GDM1 (cell line): ENCODE measurements around the gene PSENEN.

Source experiments
- DNase-seq: peaks from one replicate; lab custom pipeline; 2025; lab: John Stamatoyannopoulos, UW

The PSENEN gene

GRCh38 chr19:35773020-35773806 lies 27.8 kb downstream of the PSENEN start:
- no peak for DNase-seq

- no peak for DNase-seq
These were observed 29.0 kb downstream of the PSENEN start for GRCh38 chr19:35774274-35775045.

GRCh38 chr19:35775046-35775297 lies 29.5 kb downstream of the PSENEN start:
- no peak for DNase-seq

GRCh38 chr19:35775298-35776101 lies 30.0 kb downstream of the PSENEN start, which contains the start of gene ARHGAP33:
TSS of gene ARHGAP33 (plus strand) at chr19:35775564. CDS start at chr19:35775659, 95 bp downstream.
- peak; percentile 96 for DNase-seq

DNA sequence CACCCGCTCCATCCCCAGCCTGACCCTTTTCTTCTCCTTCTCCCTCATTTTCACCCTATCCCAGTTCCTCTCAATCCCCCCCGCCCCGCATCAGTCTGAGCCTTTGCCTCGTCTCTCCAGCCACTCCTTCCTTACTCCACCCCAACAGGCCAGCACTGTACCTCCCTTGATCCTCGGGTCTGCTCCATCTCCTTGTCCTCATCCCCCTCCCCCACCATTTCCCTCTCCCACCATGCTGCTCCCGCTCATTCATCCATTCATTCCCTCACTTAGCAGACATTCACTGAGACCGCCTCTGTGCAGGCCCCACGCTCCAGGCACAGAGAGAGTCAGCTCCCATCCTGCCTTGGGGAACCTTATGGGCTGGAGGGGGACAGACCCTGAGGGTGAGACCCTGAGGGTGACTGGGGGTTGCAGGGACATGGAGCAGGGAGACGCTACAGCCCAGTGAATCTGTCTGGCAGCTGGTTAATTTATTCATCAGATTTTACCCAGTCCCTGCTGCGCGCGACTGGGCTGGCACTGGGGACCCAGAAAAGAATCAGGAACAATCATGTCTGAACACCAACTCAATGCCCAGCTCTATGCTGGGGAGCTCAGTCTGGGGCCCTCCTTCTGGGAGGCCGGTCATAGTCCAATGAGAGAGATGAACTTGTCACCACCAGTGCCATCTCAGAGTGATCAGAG lies 30.8 kb downstream of the PSENEN start:
- DNase-seq, result no peak

- DNase-seq, result no peak
These were observed 31.8 kb downstream of the PSENEN start for GRCh38 chr19:35777086-35777841.

GRCh38 chr19:35777961-35778360 lies 32.5 kb downstream of the PSENEN start:
- DNase-seq, result no peak

DNA sequence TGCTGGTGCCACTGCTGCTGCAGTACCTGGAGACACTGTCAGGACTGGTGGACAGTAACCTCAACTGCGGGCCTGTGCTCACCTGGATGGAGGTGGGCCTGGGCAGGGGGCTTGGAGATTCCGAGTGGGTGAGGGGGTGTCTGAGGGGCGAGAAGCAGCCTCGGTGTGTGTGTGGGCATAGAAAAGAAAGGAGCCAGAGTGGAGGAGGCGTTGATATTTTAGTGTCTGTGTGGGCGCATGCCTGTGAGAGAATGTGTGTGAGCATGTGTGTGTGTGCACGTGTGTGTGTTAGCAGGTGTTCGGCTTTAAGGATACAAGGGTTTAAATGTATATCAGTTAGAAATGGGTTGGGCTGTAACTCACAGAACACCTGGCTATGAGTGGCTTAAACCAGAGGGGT lies 33.6 kb downstream of the PSENEN start:
- DNase-seq, result no peak

DNA sequence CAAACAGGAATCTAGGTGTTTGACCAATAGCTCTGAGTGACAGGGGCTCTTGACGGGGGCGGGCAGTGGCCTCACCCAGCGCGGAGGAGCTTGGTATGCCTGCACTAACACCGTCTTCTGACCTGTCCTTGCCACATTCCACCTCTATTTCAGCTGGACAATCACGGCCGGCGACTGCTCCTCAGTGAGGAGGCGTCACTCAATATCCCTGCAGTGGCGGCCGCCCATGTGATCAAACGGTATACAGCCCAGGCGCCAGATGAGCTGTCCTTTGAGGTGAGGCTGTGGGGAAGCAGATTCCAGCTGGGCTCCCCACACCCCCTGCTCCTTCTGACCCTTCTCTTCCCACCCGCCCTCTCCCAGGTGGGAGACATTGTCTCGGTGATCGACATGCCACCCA lies 34.6 kb downstream of the PSENEN start:
- no peak for DNase-seq

- no peak for DNase-seq
These were observed 35.3 kb downstream of the PSENEN start for GRCh38 chr19:35780717-35781116.

GRCh38 chr19:35781650-35782049 lies 36.2 kb downstream of the PSENEN start:
- DNase-seq, result no peak

DNA sequence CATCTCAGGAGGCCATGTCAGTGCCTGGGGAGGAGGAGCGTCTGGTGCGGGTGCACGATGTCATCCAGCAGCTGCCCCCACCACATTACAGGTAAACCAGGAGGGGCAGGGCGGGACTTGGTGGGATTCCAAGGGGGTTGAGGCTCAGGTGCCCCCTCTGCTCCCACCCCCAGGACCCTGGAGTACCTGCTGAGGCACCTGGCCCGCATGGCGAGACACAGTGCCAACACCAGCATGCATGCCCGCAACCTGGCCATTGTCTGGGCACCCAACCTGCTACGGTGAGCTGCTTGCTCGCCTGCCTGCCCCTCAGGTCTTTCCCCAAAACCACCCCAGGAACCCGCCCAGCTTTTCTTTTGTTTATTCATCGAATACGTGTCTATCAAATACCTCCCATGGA lies 37.1 kb downstream of the PSENEN start:
- DNase-seq, result no peak

DNA sequence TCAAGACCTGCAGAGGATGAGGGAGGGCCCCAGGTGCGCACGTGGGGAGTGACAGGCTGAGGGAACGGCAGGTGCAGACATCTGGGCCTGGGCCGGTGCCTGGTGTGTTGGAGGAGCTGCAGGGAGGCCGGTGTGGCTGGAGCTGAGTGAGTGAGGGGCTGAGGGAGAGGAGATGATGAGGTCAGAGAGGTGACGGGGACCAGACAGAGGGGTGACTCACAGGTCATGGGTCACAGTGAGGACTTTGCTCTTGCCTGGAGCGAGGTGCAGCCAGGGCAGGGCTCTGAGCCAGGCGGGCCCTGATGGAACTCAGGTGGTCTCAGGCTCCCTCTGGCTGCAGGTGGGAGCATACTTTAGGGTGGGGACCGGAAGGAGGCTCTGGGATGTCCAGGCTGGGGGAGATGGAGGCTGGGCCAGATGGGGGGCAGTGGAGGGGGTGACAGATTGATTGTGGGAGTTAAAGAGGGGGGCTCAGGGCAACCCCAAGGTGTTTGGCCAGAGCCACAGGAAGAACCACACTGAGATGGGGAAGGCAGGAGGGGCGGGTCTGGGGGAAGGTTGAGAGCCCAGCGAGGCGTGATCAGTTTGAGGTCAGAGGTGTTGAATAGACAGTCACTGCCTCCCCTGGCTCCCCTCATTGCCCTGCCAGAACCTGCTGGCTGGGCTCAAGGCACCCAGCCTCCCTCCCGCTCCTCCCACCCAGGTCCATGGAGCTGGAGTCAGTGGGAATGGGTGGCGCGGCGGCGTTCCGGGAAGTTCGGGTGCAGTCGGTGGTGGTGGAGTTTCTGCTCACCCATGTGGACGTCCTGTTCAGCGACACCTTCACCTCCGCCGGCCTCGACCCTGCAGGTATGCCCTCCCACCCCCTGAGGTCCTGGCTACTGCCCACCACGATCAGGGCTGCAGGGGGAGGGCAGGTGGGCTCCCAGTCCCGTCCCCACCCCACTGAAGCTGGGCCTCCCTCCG lies 38.3 kb downstream of the PSENEN start:
- no peak for DNase-seq

DNA sequence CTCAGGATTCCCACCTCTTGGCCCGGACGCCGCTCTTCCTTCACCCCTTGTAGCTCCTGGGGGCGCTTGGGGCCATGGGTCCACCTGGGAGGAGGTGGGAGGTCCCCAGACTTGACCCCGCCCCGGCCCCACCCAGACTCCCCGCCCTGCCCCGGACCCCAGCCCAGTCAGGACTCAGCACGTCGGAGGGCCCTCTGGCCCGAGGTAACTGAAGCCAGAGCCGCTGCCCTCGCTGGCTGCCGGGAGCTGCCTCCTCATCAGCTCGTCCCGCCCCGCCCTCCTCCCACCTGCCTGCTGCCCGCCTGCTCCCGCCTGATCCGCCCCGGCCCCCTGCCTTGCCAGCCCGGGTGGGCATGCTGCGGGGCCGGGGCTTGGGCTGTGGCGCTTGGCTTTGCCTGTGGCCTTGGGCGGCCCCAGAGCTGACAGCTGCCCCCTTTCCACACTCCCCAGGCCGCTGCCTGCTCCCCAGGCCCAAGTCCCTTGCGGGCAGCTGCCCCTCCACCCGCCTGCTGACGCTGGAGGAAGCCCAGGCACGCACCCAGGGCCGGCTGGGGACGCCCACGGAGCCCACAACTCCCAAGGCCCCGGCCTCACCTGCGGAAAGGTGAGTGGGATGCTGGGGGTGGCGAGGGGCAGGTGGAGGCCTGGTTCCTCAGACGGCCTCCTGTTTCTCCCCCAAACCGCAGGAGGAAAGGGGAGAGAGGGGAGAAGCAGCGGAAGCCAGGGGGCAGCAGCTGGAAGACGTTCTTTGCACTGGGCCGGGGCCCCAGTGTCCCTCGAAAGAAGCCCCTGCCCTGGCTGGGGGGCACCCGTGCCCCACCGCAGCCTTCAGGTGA lies 39.3 kb downstream of the PSENEN start:
- DNase-seq, result no peak

DNA sequence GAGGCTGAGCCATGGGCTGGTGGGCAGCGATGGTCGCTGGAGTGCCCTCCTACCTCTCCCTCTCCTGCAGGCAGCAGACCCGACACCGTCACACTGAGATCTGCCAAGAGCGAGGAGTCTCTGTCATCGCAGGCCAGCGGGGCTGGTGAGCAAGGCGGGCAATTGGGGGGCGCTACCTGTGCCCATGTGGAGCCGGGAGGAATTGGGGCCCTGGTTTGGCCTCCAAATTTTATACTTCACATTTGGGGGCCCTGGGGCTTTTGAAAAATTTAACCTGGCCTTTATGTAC lies 39.8 kb downstream of the PSENEN start:
- no peak for DNase-seq

DNA sequence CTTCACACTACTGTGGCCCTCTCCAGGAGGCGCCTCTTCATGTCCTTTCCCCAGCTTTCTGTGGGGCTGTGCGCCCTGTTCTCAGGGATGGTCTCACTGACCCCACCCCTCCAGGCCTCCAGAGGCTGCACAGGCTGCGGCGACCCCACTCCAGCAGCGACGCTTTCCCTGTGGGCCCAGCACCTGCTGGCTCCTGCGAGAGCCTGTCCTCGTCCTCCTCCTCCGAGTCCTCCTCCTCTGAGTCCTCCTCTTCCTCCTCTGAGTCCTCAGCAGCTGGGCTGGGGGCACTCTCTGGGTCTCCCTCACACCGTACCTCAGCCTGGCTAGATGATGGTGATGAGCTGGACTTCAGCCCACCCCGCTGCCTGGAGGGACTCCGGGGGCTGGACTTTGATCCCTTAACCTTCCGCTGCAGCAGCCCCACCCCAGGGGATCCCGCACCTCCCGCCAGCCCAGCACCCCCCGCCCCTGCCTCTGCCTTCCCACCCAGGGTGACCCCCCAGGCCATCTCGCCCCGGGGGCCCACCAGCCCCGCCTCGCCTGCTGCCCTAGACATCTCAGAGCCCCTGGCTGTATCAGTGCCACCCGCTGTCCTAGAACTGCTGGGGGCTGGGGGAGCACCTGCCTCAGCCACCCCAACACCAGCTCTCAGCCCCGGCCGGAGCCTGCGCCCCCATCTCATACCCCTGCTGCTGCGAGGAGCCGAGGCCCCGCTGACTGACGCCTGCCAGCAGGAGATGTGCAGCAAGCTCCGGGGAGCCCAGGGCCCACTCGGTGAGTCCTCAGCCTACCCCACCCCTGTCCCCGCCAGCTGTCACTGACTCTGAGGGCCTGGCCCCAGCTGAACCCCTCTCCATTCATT lies 41.1 kb downstream of the PSENEN start:
- DNase-seq, result no peak

DNA sequence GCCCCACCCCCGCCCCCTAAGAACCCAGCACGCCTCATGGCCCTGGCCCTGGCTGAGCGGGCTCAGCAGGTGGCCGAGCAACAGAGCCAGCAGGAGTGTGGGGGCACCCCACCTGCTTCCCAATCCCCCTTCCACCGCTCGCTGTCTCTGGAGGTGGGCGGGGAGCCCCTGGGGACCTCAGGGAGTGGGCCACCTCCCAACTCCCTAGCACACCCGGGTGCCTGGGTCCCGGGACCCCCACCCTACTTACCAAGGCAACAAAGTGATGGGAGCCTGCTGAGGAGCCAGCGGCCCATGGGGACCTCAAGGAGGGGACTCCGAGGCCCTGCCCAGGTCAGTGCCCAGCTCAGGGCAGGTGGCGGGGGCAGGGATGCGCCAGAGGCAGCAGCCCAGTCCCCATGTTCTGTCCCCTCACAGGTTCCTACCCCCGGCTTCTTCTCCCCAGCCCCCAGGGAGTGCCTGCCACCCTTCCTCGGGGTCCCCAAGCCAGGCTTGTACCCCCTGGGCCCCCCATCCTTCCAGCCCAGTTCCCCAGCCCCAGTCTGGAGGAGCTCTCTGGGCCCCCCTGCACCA lies 41.9 kb downstream of the PSENEN start:
- DNase-seq, result no peak
